Measurements from ENCODE around the gene TMEM178B. TPM values are rescaled to one million over a fixed set of nuclear protein-coding genes. Genes with fewer than 3 reads are reported as not detected.
"Not testable (repeated sequence)": the region's sequence is repeated elsewhere in the genome, so short reads cannot be mapped to it uniquely, and the experiment has no call there.

Gene TMEM178B
- total and polyA plus RNA-seq, 12 donors = 0.24 to 4.9 (median 2.1) TPM

DNA sequence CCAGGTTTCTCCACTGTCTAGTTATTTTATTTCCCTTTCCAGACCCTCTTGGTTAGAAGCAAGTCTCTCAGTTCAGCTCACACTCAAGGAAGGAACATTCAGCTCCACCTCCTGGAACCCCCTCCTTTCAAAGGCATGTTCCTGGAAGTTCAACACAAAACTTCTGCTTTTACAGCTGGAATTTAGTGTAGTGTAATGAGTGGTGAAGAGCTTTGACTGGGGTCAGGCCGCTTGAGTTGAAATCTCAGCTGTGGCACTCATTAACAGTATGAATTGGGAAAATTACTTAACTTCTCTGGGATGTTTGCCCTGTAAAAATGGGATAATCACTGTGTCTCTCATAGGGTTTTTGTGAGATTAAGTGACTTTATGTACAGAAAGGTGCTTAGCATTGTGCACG, 91.7 kb downstream of the TMEM178B start:
- H3K27me3 ChIP-seq = no peaks in the 10 kb centered on the region
- H3K4me3 ChIP-seq = no peak overlapping the region
- no peaks in the 10 kb centered on the region for H3K4me1 ChIP-seq (replicated peaks in 1 of 2)
- no peak overlapping the region for H3K27ac ChIP-seq
- 38 to 64% (median 51%) methylated on average over 2 of the region's 2 CpGs for WGBS, 4 donors
- TF ChIP-seq, protein P1, sequence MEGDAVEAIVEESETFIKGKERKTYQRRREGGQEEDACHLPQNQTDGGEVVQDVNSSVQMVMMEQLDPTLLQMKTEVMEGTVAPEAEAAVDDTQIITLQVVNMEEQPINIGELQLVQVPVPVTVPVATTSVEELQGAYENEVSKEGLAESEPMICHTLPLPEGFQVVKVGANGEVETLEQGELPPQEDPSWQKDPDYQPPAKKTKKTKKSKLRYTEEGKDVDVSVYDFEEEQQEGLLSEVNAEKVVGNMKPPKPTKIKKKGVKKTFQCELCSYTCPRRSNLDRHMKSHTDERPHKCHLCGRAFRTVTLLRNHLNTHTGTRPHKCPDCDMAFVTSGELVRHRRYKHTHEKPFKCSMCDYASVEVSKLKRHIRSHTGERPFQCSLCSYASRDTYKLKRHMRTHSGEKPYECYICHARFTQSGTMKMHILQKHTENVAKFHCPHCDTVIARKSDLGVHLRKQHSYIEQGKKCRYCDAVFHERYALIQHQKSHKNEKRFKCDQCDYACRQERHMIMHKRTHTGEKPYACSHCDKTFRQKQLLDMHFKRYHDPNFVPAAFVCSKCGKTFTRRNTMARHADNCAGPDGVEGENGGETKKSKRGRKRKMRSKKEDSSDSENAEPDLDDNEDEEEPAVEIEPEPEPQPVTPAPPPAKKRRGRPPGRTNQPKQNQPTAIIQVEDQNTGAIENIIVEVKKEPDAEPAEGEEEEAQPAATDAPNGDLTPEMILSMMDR (IDR thresholded peaks at IDR 0.05) = no peak
- TF ChIP-seq POLR2A (IDR thresholded peaks at IDR 0.05) = no peak
- no peaks in the 10 kb centered on the region for H3K9me3 ChIP-seq (replicated peaks in 1 of 3)
- H3K36me3 ChIP-seq (replicated peaks in 1 of 2) = no peaks in the 10 kb centered on the region
- intact Hi-C loops (cut with DNase I) = no loop called here
- DNase-seq = no peak

DNA sequence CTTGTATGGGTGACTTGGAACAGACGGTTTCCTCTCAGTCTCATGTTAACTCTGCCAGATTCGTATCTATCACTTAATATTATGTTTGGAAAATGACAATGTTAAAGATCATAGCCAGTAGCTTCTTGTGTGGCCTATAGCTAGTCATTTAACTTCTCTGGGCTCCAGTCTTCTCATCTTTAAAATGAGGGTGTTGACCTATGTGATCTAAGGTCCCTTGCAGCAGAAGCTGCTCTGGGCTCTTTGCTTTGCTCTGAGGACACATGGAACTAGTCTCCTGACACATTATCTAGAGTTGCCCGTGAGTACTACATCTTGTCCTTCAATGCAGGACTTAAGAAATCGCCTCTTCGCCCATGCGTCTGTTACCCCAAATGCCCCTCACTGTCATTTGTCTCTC, 93.1 kb downstream of the TMEM178B start:
- WGBS, 4 donors = 84 to 86% (median 85%) methylated on average over 6 of the region's 6 CpGs
- intact Hi-C loops (cut with DNase I) = no loop called here

DNA sequence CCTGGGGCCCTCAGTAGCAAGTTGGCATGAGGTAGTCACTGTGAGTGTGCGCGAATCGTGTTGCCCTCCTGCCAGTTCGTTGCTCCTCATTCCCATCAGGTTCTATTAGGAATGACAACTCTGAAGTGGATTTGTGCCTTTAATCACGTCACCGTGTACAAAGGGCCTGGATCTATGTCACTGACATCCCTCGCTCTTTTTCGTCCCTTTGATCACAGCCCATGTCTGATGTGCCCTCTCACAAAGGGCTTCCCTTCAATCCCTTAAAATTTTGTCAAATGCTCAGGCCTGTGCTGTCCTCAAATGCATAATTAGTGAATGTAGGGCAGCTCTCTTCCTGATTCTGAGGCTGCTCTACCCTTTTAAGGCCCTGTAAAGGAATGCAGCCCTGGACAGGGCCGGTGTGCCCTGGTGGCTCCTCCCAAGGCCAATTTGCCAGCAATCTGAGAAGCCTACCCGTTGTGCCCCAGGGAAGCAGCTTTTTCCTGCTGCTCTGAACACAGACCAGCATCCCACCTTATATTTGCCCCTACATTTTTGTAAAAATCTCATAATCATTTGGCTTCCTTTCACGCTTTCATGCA, 93.6 kb downstream of the TMEM178B start:
- no peak for DNase-seq
- 70 to 83% (median 81%) methylated on average over 11 of the region's 11 CpGs for WGBS, 4 donors

More for the DNA sequence above, 93.1 kb downstream of the TMEM178B start:
- H3K4me1 ChIP-seq (replicated peaks in 1 of 2) = no peaks in the 10 kb centered on the region
- H3K36me3 ChIP-seq (replicated peaks in 1 of 2) = no peaks in the 10 kb centered on the region
- TF ChIP-seq POLR2A (IDR thresholded peaks at IDR 0.05) = no peak
- TF ChIP-seq, protein P1 (IDR thresholded peaks at IDR 0.05) = no peak
- no peak overlapping the region for H3K4me3 ChIP-seq
- no peaks in the 10 kb centered on the region for H3K9me3 ChIP-seq (replicated peaks in 1 of 3)
- H3K27me3 ChIP-seq = no peaks in the 10 kb centered on the region
- no peak for DNase-seq
- H3K27ac ChIP-seq = no peak overlapping the region

GRCh38 chr7:141169157-141169556, 95.3 kb downstream of the TMEM178B start:
- H3K27ac ChIP-seq; H3K27me3 ChIP-seq; H3K4me1 ChIP-seq (replicated peaks in 1 of 2); intact Hi-C loops (cut with DNase I); H3K36me3 ChIP-seq (replicated peaks in 1 of 2); DNase-seq; H3K9me3 ChIP-seq (replicated peaks in 1 of 3); H3K4me3 ChIP-seq: not testable (repeated sequence)
- 79 to 98% (median 87%) methylated on average over 2 of the region's 2 CpGs for WGBS, 4 donors

More for the DNA sequence above, 93.6 kb downstream of the TMEM178B start:
- H3K4me1 ChIP-seq (replicated peaks in 1 of 2) = no peaks in the 10 kb centered on the region
- no peaks in the 10 kb centered on the region for H3K27me3 ChIP-seq
- H3K36me3 ChIP-seq (replicated peaks in 1 of 2) = no peaks in the 10 kb centered on the region
- H3K9me3 ChIP-seq (replicated peaks in 1 of 3) = no peaks in the 10 kb centered on the region
- H3K4me3 ChIP-seq = no peak overlapping the region
- intact Hi-C loops (cut with DNase I) = no loop called here
- no peak for TF ChIP-seq POLR2A (IDR thresholded peaks at IDR 0.05)
- TF ChIP-seq, protein P1 (IDR thresholded peaks at IDR 0.05) = no peak
- no peak overlapping the region for H3K27ac ChIP-seq

- WGBS, 4 donors = 64 to 87% (median 77%) methylated on average over 1 of the region's 1 CpG
- H3K4me1 ChIP-seq (replicated peaks in 1 of 2); intact Hi-C loops (cut with DNase I); H3K27ac ChIP-seq; H3K4me3 ChIP-seq; H3K9me3 ChIP-seq (replicated peaks in 1 of 3); DNase-seq; H3K27me3 ChIP-seq; H3K36me3 ChIP-seq (replicated peaks in 1 of 2): not testable (repeated sequence)
These were observed 101.9 kb downstream of the TMEM178B start for GRCh38 chr7:141175728-141176127.

DNA sequence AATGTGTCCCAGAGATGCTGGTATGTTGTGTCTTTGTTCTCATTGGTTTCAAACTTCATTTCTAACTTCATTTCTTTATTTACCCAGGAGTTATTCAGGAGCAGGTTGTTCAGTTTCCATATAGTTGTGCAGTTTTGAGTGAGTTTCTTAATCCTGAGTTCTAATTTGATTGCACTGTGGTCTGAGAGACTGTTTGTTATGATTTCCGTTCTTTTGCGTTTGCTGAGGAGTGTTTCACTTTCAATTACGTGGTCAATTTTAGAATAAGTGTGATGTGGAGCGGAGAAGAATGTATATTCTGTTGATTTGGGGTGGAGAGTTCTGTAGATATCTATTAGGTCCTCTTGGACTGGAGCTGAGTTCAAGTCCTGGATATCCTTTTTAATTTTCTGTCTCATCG, 103.3 kb downstream of the TMEM178B start:
- H3K9me3 ChIP-seq (replicated peaks in 1 of 3); H3K4me3 ChIP-seq; H3K4me1 ChIP-seq (replicated peaks in 1 of 2); H3K36me3 ChIP-seq (replicated peaks in 1 of 2); intact Hi-C loops (cut with DNase I); H3K27ac ChIP-seq; DNase-seq; H3K27me3 ChIP-seq: not testable (repeated sequence)
- 88 to 90% (median 89%) methylated on average over 5 of the region's 5 CpGs for whole genome bisulfite sequencing, 4 donors
